Mucosa of stomach (tissue), 1 donor: ENCODE data around the gene ASMTL.
"Not testable (repeated sequence)": the region's sequence is repeated elsewhere in the genome, so short reads cannot be mapped to it uniquely, and the experiment has no call there.

Source experiments
- H3K27me3 ChIP-seq: one replicate; pipeline ENCODE4 v1.7.0; 2013; ENCODE audit warnings: mild to moderate bottlenecking, low read length; ENCODE audit not compliant: control insufficient read depth, insufficient read depth
- H3K36me3 ChIP-seq: one replicate; pipeline ENCODE4 v1.7.0; 2013; ENCODE audit warnings: low read length; ENCODE audit not compliant: control insufficient read depth, insufficient read depth
- H3K4me1 ChIP-seq: one replicate; pipeline ENCODE4 v1.7.0; 2013; ENCODE audit warnings: mild to moderate bottlenecking, low read length; ENCODE audit not compliant: control insufficient read depth, insufficient read depth
- H3K4me3 ChIP-seq: one replicate; pipeline ENCODE4 v1.7.0; 2013; ENCODE audit warnings: low read length
- H3K9ac ChIP-seq: one replicate; pipeline ENCODE4 v1.7.0; 2013; ENCODE audit warnings: mild to moderate bottlenecking, low read length, moderate library complexity
- H3K9me3 ChIP-seq: one replicate; pipeline ENCODE4 v1.7.0; 2013; ENCODE audit warnings: mild to moderate bottlenecking, low read length, moderate library complexity; ENCODE audit not compliant: control insufficient read depth
- donor health status: Pancreatic carcinoma.

The ASMTL gene

DNA sequence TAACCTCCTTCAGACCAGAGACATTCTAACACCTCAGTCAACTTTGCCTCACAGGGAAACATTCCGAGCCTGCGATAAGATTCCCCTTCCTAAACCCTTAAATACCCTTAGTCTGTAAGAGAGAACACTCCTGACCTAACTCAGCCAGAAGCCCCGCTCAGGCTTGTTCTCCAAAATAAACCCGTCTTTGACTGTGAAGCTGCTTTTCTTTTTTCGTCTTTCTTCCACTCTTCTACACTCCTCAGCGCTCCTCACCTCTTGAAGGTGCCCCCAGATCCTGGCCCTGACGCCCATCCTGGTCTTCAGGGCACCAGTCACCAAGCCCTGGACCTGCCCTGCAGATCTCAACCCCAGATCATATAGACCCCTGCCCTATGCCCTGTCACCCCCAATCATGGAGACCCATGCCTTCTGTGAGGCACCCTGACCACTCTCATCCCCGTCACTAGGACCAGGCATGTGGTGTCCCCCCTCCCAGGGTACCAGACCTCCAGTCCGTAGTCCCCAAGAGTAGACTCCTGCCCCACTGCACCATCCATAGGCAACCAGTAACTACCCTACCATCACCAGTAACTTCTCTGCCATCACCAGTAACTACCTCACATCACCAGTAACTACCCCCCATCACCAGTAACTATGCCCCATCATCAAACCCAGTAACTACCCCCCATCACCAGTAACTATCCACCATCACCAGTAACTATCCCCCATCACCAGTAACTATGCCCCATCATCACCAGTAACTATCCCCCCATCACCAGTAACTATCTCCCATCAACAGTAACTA, 3.5 kb downstream of the ASMTL start:
- peaks cover 11% of the 10 kb centered on the region for H3K4me1 ChIP-seq
- no peak overlapping the region for H3K9ac ChIP-seq
- no peaks in the 10 kb centered on the region for H3K36me3 ChIP-seq
- H3K9me3 ChIP-seq = no peaks in the 10 kb centered on the region
- no peaks in the 10 kb centered on the region for H3K27me3 ChIP-seq
- H3K4me3 ChIP-seq = no peak overlapping the region

DNA sequence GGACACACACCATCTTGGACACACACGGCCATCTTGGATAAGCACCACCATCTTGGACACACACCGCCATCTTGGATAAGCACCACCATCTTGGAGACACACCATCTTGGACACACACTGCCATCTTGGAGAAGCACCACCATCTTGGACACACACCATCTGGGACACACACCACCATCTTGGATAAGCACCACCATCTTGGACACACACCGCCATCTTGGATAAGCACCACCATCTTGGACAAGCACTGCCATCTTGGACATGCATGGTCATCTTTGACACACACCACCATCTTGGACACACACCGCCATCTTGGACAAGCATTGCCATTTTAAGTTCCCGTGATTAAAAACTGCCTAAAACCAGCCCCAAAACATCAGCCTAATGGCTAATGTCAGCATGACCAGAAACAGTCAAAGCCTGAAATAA, 4.1 kb downstream of the ASMTL start:
- peaks cover 11% of the 10 kb centered on the region for H3K4me1 ChIP-seq
- not testable (repeated sequence) for H3K27me3 ChIP-seq, H3K36me3 ChIP-seq, H3K9me3 ChIP-seq, H3K4me3 ChIP-seq, H3K9ac ChIP-seq

- H3K9me3 ChIP-seq, H3K36me3 ChIP-seq, H3K4me3 ChIP-seq, H3K9ac ChIP-seq, H3K27me3 ChIP-seq: not testable (repeated sequence)
- H3K4me1 ChIP-seq = peaks cover 11% of the 10 kb centered on the region
These were observed 4.6 kb downstream of the ASMTL start for GRCh38 chrX:1447969-1448572.

DNA sequence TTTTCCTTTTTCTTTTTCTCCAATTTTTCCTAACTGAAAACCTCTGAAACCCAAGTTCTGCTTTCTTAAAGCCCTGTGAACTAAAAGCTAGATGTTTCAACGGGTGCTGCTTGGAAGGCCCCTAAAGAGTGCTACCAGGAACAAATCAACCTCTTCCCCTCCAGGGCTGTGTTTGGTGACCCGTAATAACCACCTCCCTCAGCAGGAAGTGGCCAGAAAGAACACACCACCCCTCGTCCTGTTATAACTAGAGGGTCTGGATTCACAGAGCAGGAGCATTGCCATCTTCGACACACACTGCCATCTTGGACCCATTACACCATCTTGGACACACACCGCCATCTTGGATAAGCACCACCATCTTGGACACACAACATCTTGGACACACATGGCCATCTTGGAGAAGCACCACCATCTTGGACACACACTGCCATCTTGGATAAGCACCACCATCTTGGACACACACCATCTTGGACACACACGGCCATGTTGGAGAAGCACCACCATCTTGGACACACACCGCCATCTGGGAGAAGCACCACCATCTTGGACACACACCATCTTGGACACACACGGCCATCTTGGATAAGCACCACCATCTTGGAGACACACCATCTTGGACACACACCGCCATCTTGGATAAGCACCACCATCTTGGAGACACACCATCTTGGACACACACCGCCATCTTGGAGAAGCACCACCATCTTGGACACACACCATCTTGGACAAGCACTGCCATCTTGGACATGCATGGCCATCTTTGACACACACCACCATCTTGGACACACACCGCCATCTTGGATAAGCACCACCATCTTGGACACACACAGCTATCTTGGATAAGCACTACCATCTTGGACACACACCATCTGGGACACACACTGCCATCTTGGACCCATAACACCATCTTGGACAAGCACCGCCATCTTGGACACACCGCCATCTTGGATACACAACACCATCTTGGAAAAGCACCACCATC, 5.4 kb downstream of the ASMTL start:
- not testable (repeated sequence) for H3K4me1 ChIP-seq, H3K27me3 ChIP-seq, H3K36me3 ChIP-seq, H3K9me3 ChIP-seq, H3K9ac ChIP-seq, H3K4me3 ChIP-seq

GRCh38 chrX:1444561-1445500, 7.9 kb downstream of the ASMTL start:
- H3K9ac ChIP-seq = no peak overlapping the region
- no peaks in the 10 kb centered on the region for H3K27me3 ChIP-seq
- H3K4me1 ChIP-seq = no peaks in the 10 kb centered on the region
- H3K36me3 ChIP-seq = no peaks in the 10 kb centered on the region
- H3K4me3 ChIP-seq = no peak overlapping the region
- no peaks in the 10 kb centered on the region for H3K9me3 ChIP-seq

DNA sequence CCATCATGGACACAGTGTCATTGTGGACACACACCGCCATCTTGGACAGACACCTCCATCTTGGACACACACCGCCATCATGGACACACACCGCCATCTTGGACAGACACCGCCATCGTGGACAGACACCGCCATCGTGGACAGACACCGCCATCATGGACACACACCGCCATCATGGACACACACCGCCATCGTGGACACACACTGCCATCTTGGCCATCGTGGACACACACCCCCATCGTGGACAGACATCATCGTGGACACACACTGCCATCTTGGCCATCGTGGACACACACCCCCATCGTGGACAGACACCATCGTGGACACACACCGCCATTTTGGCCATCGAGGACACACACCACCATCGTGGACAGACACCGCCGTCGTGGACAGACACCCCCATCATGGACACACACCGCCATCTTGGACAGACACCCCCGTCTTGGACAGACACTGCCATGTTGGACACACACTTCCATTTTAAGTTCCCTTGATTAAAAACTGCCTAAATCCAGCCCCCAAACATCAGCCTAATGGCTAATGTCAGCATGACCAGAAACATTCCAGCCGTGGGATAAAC, 9.1 kb downstream of the ASMTL start:
- Histone ChIP-seq H3K36me3 (no peaks in the 10 kb centered on the region), H3K9ac (no peak overlapping the region), H3K4me3 (no peak overlapping the region), H3K4me1 (no peaks in the 10 kb centered on the region), H3K27me3 (no peaks in the 10 kb centered on the region), H3K9me3 (no peaks in the 10 kb centered on the region)

DNA sequence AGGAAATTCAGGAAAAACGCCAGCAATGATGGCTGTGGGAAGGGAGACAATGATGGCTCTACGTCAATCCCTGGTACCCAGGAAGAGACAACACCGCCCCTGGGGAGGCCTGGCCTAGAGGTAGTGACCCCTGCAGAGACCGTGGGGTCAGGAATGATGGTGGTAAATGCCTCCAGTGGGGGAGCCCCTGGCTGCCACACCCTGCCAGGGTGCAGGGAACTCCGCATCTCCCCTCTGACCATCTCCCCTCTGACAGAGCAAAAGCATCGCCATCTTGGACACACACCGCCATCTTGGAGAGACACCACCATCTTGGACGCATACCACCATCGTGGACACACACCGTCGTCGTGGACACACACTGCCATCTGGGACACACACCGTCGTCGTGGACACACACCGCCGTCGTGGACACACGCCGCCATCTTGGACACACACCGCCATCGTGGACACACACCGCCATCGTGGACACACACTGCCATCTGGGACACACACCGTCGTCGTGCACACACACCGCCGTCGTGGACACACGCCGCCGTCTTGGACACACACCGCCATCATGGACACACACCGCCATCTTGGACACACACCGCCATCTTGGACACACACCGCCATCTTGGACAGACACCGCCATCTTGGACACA, 9.9 kb downstream of the ASMTL start:
- H3K36me3 ChIP-seq = no peaks in the 10 kb centered on the region
- no peaks in the 10 kb centered on the region for H3K4me1 ChIP-seq
- H3K9me3 ChIP-seq = no peaks in the 10 kb centered on the region
- no peak overlapping the region for H3K4me3 ChIP-seq
- no peak overlapping the region for H3K9ac ChIP-seq
- no peaks in the 10 kb centered on the region for H3K27me3 ChIP-seq

DNA sequence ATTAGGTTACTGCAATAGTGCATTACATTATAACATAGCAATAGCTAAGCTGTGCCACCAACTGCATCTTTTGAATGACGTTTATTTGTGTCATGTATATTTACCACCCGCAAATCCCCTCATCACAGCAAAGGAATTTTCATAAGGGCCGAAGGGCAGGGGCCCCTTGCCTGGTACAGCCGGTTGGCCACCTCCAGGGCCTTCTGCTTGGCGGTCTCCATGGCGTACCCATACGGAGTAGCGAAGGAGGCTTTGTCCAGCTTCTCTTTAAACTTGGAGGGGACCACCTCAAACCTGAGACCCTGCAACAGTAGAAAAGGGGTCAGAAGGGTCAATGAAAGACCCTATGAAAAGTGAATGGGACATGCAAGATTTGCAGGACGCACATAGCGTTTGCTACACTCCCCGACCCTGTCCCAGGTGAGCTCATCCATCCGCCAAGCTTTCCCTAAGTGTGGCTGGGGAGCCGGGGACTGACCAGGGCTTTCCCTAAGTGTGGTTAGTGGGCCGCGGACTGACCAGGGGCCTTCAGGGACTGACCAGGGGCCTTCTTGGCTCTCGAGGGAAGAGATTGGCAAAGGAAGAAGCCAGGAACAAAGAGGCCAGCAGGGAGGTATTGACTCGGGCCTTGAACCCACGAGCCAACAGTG, 10.6 kb downstream of the ASMTL start:
- no peaks in the 10 kb centered on the region for H3K27me3 ChIP-seq
- no peak overlapping the region for H3K4me3 ChIP-seq
- H3K4me1 ChIP-seq = no peaks in the 10 kb centered on the region
- no peaks in the 10 kb centered on the region for H3K9me3 ChIP-seq
- no peak overlapping the region for H3K9ac ChIP-seq
- H3K36me3 ChIP-seq = no peaks in the 10 kb centered on the region

- no peaks in the 10 kb centered on the region for H3K27me3 ChIP-seq
- H3K9ac ChIP-seq = no peak overlapping the region
- no peaks in the 10 kb centered on the region for H3K36me3 ChIP-seq
- H3K4me1 ChIP-seq = no peaks in the 10 kb centered on the region
- H3K9me3 ChIP-seq = no peaks in the 10 kb centered on the region
- no peak overlapping the region for H3K4me3 ChIP-seq
These were observed 12.2 kb downstream of the ASMTL start for GRCh38 chrX:1440506-1440905.

DNA sequence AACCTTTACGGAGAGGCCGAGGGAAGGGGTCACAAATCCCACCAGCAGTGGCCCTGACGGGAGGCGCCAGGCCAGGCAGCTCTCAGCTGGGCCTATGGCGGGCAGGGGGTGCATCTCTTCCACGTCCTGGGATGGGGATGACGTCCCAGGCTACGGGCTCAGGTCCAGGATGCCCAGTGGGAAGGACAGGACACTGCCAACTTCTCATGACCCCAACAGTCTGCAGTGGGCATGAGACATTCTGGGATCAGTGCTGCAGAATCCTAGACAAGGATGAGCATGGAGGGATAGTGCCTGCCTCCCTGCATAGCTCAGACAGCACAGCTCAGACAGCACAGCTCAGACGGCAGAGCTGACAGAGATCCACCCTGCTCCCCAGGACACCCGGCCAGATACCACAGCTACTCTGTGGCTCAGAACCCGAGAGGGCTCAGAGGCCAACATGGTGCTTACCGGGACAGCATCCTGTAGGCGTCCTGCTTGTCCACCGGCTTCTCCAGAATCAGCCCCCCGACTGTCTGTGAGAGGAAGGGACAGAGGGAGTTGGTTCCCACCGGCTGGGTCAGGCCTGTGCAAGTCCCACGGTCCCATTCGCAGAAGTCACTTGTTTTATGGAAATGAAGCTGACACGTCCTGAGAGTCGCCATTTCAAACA, 17.3 kb downstream of the ASMTL start:
- no peak overlapping the region for H3K4me3 ChIP-seq
- H3K4me1 ChIP-seq = no peaks in the 10 kb centered on the region
- no peaks in the 10 kb centered on the region for H3K9me3 ChIP-seq
- H3K36me3 ChIP-seq = no peaks in the 10 kb centered on the region
- H3K9ac ChIP-seq = no peak overlapping the region
- H3K27me3 ChIP-seq = no peaks in the 10 kb centered on the region
